GM12865 (cell line): ENCODE results near the gene CCDC12.

Source experiments
- DNase-seq: peaks from one replicate; pipeline ENCODE4 v3.0.0; 2010; ENCODE audit warnings: low read depth
- H3K4me3 ChIP-seq: 2 replicates; pipeline ENCODE4 v1.5.1; 2011; ENCODE audit warnings: mild to moderate bottlenecking, low read depth, low read length, control low read depth
- CTCF ChIP-seq: IDR thresholded peaks from 2 replicates; pipeline ENCODE4 v1.5.1; 2011; ENCODE audit warnings: low read length, control low read depth, low read depth, inconsistent platforms; ENCODE audit not compliant: insufficient read depth; ENCODE audit errors: missing control alignments

The CCDC12 gene

GRCh38 chr3:46960835-46961234 lies 15.7 kb downstream of the CCDC12 start:
- DNase-seq, result no peak
- H3K4me3 ChIP-seq, result no peak overlapping the region
- TF ChIP-seq CTCF, result no peak

- no peak overlapping the region for H3K4me3 ChIP-seq
- DNase-seq, result peak; percentile 49
Observed at GRCh38 chr3:46960081-46960701, 16.4 kb downstream of the CCDC12 start.

GRCh38 chr3:46959161-46959511 lies 17.4 kb downstream of the CCDC12 start:
- no peak overlapping the region for H3K4me3 ChIP-seq

More at GRCh38 chr3:46960081-46960701, 16.4 kb downstream of the CCDC12 start:
- no peak for TF ChIP-seq CTCF

DNA sequence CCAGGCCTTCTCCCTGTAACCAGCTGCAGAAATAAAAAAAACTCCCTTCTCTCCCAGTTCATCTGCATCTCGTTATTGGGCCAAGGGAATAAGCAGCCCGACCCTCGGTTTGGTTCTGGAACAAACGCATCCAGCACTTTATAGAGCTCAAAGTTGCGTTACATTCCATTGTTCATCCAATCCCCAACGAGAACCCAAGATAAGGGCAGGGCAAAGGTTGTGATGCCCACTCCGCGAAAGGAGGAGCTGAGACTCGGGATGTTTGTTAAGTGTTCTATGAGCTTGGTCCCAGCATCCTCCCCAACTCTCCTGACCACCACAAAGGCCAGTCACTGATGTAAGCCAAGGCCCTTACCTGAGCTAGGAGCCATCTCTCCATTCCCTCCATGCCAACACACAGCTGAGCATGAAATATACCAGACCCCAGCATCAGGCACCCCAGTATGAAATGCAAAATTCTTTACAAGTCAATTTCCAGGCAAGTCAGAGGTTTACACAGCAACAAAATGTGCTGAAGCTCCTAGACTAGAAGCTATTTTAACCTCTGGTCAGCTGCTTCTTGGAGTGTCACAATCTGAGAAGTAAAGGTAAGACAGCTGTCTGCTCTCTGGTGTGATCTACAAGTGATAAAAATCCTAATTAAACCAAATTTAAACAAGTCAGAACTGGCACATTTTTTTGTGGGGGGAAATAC lies 17.9 kb downstream of the CCDC12 start:
- no peak for TF ChIP-seq CTCF
- no peak for DNase-seq

More at GRCh38 chr3:46959161-46959511, 17.4 kb downstream of the CCDC12 start:
- TF ChIP-seq CTCF, result no peak
- DNase-seq, result no peak

GRCh38 chr3:46957092-46957820 lies 19.3 kb downstream of the CCDC12 start:
- TF ChIP-seq CTCF, result no peak
- no peak for DNase-seq
- H3K4me3 ChIP-seq, result no peak overlapping the region

More for the DNA sequence above, 17.9 kb downstream of the CCDC12 start:
- no peak overlapping the region for H3K4me3 ChIP-seq

GRCh38 chr3:46955801-46956259 lies 20.7 kb downstream of the CCDC12 start:
- no peak overlapping the region for H3K4me3 ChIP-seq
- no peak for TF ChIP-seq CTCF
- peak; percentile 57 for DNase-seq
